Thoracic aorta (tissue), 2 donors: Measurements from ENCODE around the gene TMEM181. TPM values are rescaled to one million over a fixed set of nuclear protein-coding genes. Genes with fewer than 3 reads are reported as not detected.

Source experiments
- ATAC-seq: fragments of 150-250 bp; one replicate; pipeline ENCODE4 v1.8.0; 2017; ENCODE audit warnings: low read depth; ENCODE audit not compliant: insufficient number of reproducible peaks, low FRiP score
- DNase-seq: peaks from one replicate; pipeline ENCODE4 v3.0.0-alpha.2; 2020; ENCODE audit warnings: low spot score
- H3K27ac ChIP-seq, 2 donors: fragments of 200-600 bp; sonication (generic); 1 replicate in 1 of 2; 2 replicates in 1 of 2; pipeline ENCODE4 v1.5.1; 2016; ENCODE audit warnings: mild to moderate bottlenecking in 2 of 2, moderate library complexity in 2 of 2
- H3K27me3 ChIP-seq: fragments of 200-600 bp; sonication (generic); replicated peaks from 2 replicates; pipeline ENCODE4 v1.6.0; 2016; ENCODE audit warnings: mild to moderate bottlenecking; ENCODE audit not compliant: insufficient read depth
- H3K36me3 ChIP-seq: fragments of 200-600 bp; sonication (generic); one replicate; pipeline ENCODE4 v1.5.1; 2016
- H3K4me1 ChIP-seq, 2 donors: fragments of 200-600 bp; sonication (generic); 1 replicate in 1 of 2; 2 replicates in 1 of 2; pipeline versions ENCODE4 v1.5.1 to v1.6.0; 2016; ENCODE audit warnings: low read depth in 2 of 2, mild to moderate bottlenecking in 1 of 2; ENCODE audit not compliant: control insufficient read depth in 1 of 2
- H3K4me3 ChIP-seq: fragments of 200-600 bp; sonication (generic); 2 replicates; pipeline ENCODE4 v1.5.1; 2016; ENCODE audit warnings: mild to moderate bottlenecking
- H3K9me3 ChIP-seq: fragments of 200-600 bp; sonication (generic); 2 replicates; pipeline ENCODE4 v1.5.1; 2016
- total RNA-seq, 2 donors: library from RNA; depleted of rRNA; stranded (reverse); fragments of >200 nt; gene quantifications; one replicate each; pipeline versions ENCODE4 v1.1.0 to v1.2.3, GENCODE V29; 2016
- TF ChIP-seq, protein P1 (sequence below): fragments of 200-600 bp; sonication (generic); IDR thresholded peaks from one replicate; pipeline ENCODE4 v1.5.1; 2019; ENCODE audit warnings: antibody characterized with exemption

Gene TMEM181
- total RNA-seq, 2 donors from 2014 or later = 21.4 to 26.3 TPM

DNA sequence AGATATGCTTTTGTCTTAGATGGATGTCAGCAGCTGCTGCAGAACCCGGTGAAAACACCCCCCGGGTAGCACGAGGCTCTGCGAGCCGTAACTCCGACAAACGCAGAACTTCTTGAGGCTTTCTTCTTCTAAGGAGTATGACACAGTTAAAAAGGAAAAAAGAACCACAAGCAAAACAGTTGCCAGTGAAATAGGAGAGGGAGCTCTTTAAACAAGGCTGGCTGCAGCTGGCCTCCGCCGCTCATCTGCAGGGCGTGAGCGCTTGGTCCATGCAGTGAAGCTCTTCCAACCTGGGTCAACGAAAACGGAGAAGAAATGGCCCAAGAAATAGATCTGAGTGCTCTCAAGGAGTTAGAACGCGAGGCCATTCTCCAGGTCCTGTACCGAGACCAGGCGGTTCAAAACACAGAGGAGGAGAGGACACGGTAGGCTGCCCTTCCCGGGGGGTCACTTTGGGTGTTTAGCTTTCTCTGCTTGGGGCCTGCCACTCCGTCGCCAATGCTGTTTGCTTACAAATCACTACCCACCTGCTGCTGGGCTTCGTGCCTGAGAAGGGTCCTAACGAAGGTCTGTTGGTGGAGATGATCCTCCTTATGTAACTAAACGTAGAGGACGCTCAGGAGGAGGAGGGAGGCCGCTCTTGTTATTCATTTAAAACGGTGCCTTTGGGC lies 103.2 kb downstream of the TMEM181 start:
- no peak for ATAC-seq
- no peaks in the 10 kb centered on the region for H3K9me3 ChIP-seq
- no peak overlapping the region for H3K27ac ChIP-seq
- no peaks in the 10 kb centered on the region for H3K36me3 ChIP-seq
- no peak for DNase-seq
- TF ChIP-seq, protein P1, sequence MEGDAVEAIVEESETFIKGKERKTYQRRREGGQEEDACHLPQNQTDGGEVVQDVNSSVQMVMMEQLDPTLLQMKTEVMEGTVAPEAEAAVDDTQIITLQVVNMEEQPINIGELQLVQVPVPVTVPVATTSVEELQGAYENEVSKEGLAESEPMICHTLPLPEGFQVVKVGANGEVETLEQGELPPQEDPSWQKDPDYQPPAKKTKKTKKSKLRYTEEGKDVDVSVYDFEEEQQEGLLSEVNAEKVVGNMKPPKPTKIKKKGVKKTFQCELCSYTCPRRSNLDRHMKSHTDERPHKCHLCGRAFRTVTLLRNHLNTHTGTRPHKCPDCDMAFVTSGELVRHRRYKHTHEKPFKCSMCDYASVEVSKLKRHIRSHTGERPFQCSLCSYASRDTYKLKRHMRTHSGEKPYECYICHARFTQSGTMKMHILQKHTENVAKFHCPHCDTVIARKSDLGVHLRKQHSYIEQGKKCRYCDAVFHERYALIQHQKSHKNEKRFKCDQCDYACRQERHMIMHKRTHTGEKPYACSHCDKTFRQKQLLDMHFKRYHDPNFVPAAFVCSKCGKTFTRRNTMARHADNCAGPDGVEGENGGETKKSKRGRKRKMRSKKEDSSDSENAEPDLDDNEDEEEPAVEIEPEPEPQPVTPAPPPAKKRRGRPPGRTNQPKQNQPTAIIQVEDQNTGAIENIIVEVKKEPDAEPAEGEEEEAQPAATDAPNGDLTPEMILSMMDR = no peak
- no peaks in the 10 kb centered on the region for H3K27me3 ChIP-seq
- H3K4me1 ChIP-seq = no peaks in the 10 kb centered on the region
- H3K4me3 ChIP-seq = no peak overlapping the region

DNA sequence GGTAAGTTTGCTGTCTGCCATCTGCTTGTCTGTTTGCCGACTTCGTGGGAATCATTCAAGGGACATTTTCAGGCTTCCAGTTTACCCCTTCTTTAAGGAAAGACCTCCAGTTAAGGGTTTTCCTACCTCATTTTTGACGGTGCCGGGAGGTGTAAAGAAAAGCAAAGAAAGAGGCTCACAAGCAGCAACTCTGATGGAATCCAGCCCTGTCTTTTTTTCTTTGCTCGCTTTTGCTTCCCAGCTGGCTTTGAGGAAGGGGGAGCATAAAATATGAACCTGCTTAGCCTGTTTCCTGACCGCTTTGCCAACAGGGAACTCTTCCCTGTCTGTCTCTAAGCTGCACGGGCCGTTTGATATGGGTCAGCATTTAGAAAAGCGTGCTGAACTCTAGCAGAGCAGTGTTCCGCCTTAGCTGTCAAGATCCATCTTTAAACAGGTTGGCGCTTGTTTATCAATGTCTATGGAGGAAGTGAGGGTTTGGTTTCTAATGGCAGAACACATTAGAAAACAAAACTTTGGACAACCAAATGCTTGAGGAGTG lies 103.8 kb downstream of the TMEM181 start:
- Histone ChIP-seq H3K36me3 (no peaks in the 10 kb centered on the region), H3K27ac (no peak overlapping the region), H3K4me1 (no peaks in the 10 kb centered on the region), H3K9me3 (no peaks in the 10 kb centered on the region), H3K4me3 (no peak overlapping the region), H3K27me3 (no peaks in the 10 kb centered on the region)
- DNase-seq (no peak), ATAC-seq (no peak)
- TF ChIP-seq, protein P1 = no peak

DNA sequence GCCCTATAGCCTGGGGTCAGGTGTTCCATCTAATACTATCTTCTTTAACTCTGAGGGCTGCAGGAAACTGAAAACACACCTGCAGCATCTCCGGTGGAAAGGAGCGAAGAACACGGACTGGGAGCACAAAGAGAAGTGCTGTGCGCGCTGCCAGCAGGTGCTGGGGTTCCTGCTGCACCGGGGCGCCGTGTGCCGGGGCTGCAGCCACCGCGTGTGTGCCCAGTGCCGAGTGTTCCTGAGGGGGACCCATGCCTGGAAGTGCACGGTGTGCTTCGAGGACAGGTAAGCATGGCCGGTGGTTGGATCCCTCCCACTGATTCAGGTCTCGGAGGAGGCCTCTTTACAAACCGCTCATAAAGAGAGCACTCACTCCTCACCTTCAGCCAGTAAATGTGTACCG lies 105.4 kb downstream of the TMEM181 start:
- Histone ChIP-seq H3K36me3 (no peaks in the 10 kb centered on the region), H3K27me3 (no peaks in the 10 kb centered on the region), H3K27ac (no peak overlapping the region), H3K4me1 (no peaks in the 10 kb centered on the region), H3K9me3 (no peaks in the 10 kb centered on the region), H3K4me3 (no peak overlapping the region)
- DNase-seq = no peak
- no peak for ATAC-seq
- TF ChIP-seq, protein P1 = no peak

DNA sequence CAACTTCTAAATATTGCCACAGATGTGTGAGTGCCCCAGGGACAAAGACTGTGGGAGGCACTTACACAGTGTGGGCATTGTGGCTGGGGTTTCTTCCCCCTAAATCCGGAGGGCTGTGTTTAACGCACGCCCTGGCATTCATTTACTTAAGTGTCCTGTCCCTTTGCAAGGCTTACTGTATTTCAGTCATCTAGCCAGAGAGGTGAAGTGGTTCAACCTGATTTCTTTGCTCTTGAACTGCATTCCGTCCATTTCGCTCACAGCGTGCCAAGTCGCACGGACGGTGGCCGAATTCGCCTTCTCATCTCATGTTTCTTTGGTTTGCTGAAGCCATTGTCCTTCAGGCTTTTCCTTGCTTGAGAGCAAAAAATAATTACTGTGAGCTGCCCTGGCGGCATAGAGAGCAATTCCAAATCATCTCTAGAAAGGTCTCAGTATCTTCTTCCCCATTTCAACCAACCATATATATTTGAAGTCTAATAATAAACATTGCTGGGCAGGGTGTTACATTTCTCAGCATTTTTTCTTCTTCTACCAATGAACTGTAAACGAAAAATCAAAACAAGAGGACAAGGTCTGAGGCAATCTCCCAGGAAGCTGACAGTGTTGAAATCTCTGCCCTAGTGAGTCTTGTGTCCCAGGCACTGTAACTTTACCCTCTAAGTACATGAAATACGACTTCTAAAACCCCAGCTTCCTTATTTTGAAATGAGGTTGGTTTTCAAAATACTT lies 106.9 kb downstream of the TMEM181 start:
- no peaks in the 10 kb centered on the region for H3K9me3 ChIP-seq
- H3K27me3 ChIP-seq = no peaks in the 10 kb centered on the region
- no peaks in the 10 kb centered on the region for H3K36me3 ChIP-seq
- DNase-seq = no peak
- ATAC-seq = no peak
- H3K4me3 ChIP-seq = no peak overlapping the region
- TF ChIP-seq, protein P1 = no peak
- H3K4me1 ChIP-seq = no peaks in the 10 kb centered on the region
- H3K27ac ChIP-seq = peak overlapping the region in 1 of 2 donors; percentile 45

DNA sequence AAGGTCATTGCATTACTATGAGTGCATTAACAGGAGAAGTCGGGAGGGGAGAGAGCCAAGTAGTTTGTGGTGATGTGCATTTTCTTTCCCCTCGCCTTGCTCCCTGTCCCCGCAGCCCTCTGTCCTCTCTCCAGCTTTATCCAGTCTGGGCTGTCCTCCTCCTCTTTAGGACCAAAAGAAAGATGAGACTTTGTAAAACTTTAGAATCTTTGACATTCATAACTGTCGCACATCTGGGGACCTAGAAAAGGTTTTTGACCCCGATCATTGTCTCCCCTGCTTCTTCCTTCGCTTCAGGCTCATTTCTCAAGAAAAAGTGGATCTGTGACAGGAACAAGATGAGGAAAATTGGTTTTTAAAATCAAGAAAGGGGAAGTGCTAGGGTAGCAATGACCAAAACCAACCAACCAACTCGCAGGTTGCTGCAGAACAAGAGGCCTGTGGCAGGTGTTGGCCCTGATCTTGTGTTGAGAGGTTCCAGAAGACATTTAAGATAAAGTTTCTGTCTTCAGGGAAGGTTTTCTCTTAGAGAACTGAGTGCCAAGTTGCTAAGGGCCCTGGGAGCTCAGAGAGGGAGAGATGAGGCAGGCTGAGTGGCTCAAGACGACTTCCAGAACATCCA lies 107.6 kb downstream of the TMEM181 start:
- H3K4me3 ChIP-seq = no peak overlapping the region
- peak overlapping the region in 1 of 2 donors; percentile 34 for H3K27ac ChIP-seq
- H3K27me3 ChIP-seq = no peaks in the 10 kb centered on the region
- TF ChIP-seq, protein P1 = no peak
- DNase-seq = no peak
- H3K36me3 ChIP-seq = no peaks in the 10 kb centered on the region
- H3K9me3 ChIP-seq = no peaks in the 10 kb centered on the region
- no peaks in the 10 kb centered on the region for H3K4me1 ChIP-seq
- ATAC-seq = no peak
